Measurements from ENCODE around the gene SLC9A5. TPM values are rescaled to one million over a fixed set of nuclear protein-coding genes. Genes with fewer than 3 reads are reported as not detected.

Gene SLC9A5
- total RNA-seq, 1 donor from 2014 or later, result 13.5 TPM

GRCh38 chr16:67282447-67282805, 33.6 kb downstream of the SLC9A5 start:
- Histone ChIP-seq H3K27ac (no peak overlapping the region), H3K9me3 (no peaks in the 10 kb centered on the region), H3K4me1 (peaks cover 3 to 12% of the 10 kb centered on the region in 2 donors), H3K4me3 (no peak overlapping the region), H3K27me3 (no peaks in the 10 kb centered on the region), H3K36me3 (no peaks in the 10 kb centered on the region)
- no peak for DNase-seq (ENCODE audit: low spot score in 2 of 2)
- intact Hi-C loops (cut with DNase I), result loop anchor here (10.0 kb wide), 1 partner anchor 112 kb away; the partner anchor contains the start of gene TPPP3
- TF ChIP-seq CTCF (IDR thresholded peaks at IDR 0.05), result no peak

- no peak for TF ChIP-seq CTCF (IDR thresholded peaks at IDR 0.05)
- H3K36me3 ChIP-seq, result no peaks in the 10 kb centered on the region
Observed at GRCh38 chr16:67283039-67283825, 34.5 kb downstream of the SLC9A5 start.

GRCh38 chr16:67283826-67284555, 35.2 kb downstream of the SLC9A5 start:
- no peak overlapping the region for H3K27ac ChIP-seq
- no peaks in the 10 kb centered on the region for H3K9me3 ChIP-seq
- no peaks in the 10 kb centered on the region for H3K36me3 ChIP-seq
- H3K4me1 ChIP-seq, result peaks cover 0 to 3% of the 10 kb centered on the region in 2 donors
- no peak for DNase-seq (ENCODE audit: low spot score in 2 of 2)
- H3K27me3 ChIP-seq, result no peaks in the 10 kb centered on the region
- intact Hi-C loops (cut with DNase I), result loop anchor here (10.0 kb wide), 1 partner anchor 111 kb away; the partner anchor contains the start of gene TPPP3
- TF ChIP-seq CTCF (IDR thresholded peaks at IDR 0.05), result no peak
- H3K4me3 ChIP-seq, result no peak overlapping the region

More at GRCh38 chr16:67283039-67283825, 34.5 kb downstream of the SLC9A5 start:
- Histone ChIP-seq H3K4me3 (no peak overlapping the region), H3K9me3 (no peaks in the 10 kb centered on the region), H3K27me3 (no peaks in the 10 kb centered on the region), H3K27ac (no peak overlapping the region), H3K4me1 (peaks cover 3% of the 10 kb centered on the region in 2 donors)
- intact Hi-C loops (cut with DNase I), result loop anchor here (10.0 kb wide), 1 partner anchor 112 kb away; the partner anchor contains the start of gene TPPP3
- DNase-seq (ENCODE audit: low spot score in 2 of 2), result no peak

GRCh38 chr16:67284699-67285646, 36.2 kb downstream of the SLC9A5 start:
- intact Hi-C loops (cut with DNase I), result loop anchor here (10.0 kb wide), 1 partner anchor 110 kb away; the partner anchor contains the start of gene TPPP3
- DNase-seq (ENCODE audit: low spot score in 2 of 2), result no peak
- peak in 2 of 3 experiments; percentile 30 to 48 for TF ChIP-seq CTCF (IDR thresholded peaks at IDR 0.05)
- Histone ChIP-seq H3K4me1 (no peaks in the 10 kb centered on the region), H3K27ac (no peak overlapping the region), H3K36me3 (no peaks in the 10 kb centered on the region), H3K9me3 (no peaks in the 10 kb centered on the region), H3K4me3 (no peak overlapping the region), H3K27me3 (no peaks in the 10 kb centered on the region)
